ENCODE results near the gene C22orf42. TPM values are rescaled to one million over a fixed set of nuclear protein-coding genes. Genes with fewer than 3 reads are reported as not detected.
"Not testable (repeated sequence)": the region's sequence is repeated elsewhere in the genome, so short reads cannot be mapped to it uniquely, and the experiment has no call there.

Gene C22orf42
- total RNA-seq, result not detected in 2 replicates

GRCh38 chr22:32158712-32159533 lies at the start of gene C22orf42:
C22orf42 (minus strand) TSS chr22:32159303; CDS start chr22:32159215, 88 bp downstream.
- no peak for DNase-seq (ENCODE audit: extremely low read depth, low read depth, low spot score)

GRCh38 chr22:32208681-32209080 lies 49.6 kb upstream of the C22orf42 start:
- no peak for DNase-seq (ENCODE audit: extremely low read depth, low read depth, low spot score)

GRCh38 chr22:32207971-32208480 lies 48.9 kb upstream of the C22orf42 start:
- no peak for DNase-seq (ENCODE audit: extremely low read depth, low read depth, low spot score)

GRCh38 chr22:32206774-32207758 lies 48.0 kb upstream of the C22orf42 start:
- no peak for DNase-seq (ENCODE audit: extremely low read depth, low read depth, low spot score)

GRCh38 chr22:32205974-32206773 lies 47.1 kb upstream of the C22orf42 start:
- no peak for DNase-seq (ENCODE audit: extremely low read depth, low read depth, low spot score)

GRCh38 chr22:32204856-32205722 lies 46.0 kb upstream of the C22orf42 start, which contains the start of gene RFPL2:
RFPL2 (minus strand) TSS chr22:32205073; CDS start chr22:32202451, 2,622 bp downstream.
- no peak for DNase-seq (ENCODE audit: extremely low read depth, low read depth, low spot score)

- no peak for DNase-seq (ENCODE audit: extremely low read depth, low read depth, low spot score)
These were observed 45.1 kb upstream of the C22orf42 start for GRCh38 chr22:32204040-32204855.

GRCh38 chr22:32203181-32204039 lies 44.3 kb upstream of the C22orf42 start:
- no peak for DNase-seq (ENCODE audit: extremely low read depth, low read depth, low spot score)

GRCh38 chr22:32202539-32203180 lies 43.6 kb upstream of the C22orf42 start:
- no peak for DNase-seq (ENCODE audit: extremely low read depth, low read depth, low spot score)

GRCh38 chr22:32202161-32202538 lies 43.0 kb upstream of the C22orf42 start:
- DNase-seq (ENCODE audit: extremely low read depth, low read depth, low spot score), result no peak

- no peak for DNase-seq (ENCODE audit: extremely low read depth, low read depth, low spot score)
These were observed 41.6 kb upstream of the C22orf42 start for GRCh38 chr22:32200752-32201151.

- no peak for DNase-seq (ENCODE audit: extremely low read depth, low read depth, low spot score)
These were observed 40.9 kb upstream of the C22orf42 start for GRCh38 chr22:32199961-32200360.

- DNase-seq (ENCODE audit: extremely low read depth, low read depth, low spot score), result no peak
These were observed 40.2 kb upstream of the C22orf42 start for GRCh38 chr22:32199341-32199740.

GRCh38 chr22:32197553-32198226 lies 38.6 kb upstream of the C22orf42 start:
- DNase-seq (ENCODE audit: extremely low read depth, low read depth, low spot score), result not testable (repeated sequence)

- DNase-seq (ENCODE audit: extremely low read depth, low read depth, low spot score), result not testable (repeated sequence)
These were observed 36.8 kb upstream of the C22orf42 start for GRCh38 chr22:32195900-32196299.

GRCh38 chr22:32193346-32193745 lies 34.2 kb upstream of the C22orf42 start:
- not testable (repeated sequence) for DNase-seq (ENCODE audit: extremely low read depth, low read depth, low spot score)

All from glomerular endothelial cell (primary cell).